B cell (primary cell): ENCODE data around the gene MTX1.

Source experiments
- EZH2 ChIP-seq: IDR thresholded peaks from 2 replicates; pipeline ENCODE4 v1.6.1; 2012; ENCODE audit warnings: borderline replicate concordance, low read depth, mild to moderate bottlenecking, moderate library complexity, low read length; ENCODE audit not compliant: insufficient read depth, poor library complexity, severe bottlenecking
- TF ChIP-seq, protein P1 (sequence below): fragments of 200-600 bp; IDR thresholded peaks from one replicate; pipeline ENCODE4 v1.8.0; 2022; ENCODE audit warnings: antibody characterized with exemption, mild to moderate bottlenecking

DNA sequence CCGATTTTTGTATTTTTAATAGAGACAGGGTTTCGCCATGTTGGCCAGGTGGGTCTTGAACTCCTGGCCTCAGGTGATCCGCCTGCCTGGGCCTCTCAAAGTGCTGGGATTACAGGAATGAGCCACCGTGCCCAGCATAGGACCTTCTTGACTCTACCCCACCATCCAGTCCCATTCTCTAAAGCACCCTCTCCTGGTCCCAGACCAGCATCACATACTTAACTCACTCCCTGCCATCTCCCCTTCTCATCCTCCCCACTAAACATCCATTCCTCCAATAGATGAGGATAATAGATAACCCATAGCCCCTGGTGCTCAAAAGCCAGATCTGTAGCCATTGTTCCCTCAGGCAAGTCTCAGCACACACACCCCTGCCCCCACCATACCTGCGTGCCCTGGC, 44.7 kb downstream of the MTX1 start:
- TF ChIP-seq, protein P1, sequence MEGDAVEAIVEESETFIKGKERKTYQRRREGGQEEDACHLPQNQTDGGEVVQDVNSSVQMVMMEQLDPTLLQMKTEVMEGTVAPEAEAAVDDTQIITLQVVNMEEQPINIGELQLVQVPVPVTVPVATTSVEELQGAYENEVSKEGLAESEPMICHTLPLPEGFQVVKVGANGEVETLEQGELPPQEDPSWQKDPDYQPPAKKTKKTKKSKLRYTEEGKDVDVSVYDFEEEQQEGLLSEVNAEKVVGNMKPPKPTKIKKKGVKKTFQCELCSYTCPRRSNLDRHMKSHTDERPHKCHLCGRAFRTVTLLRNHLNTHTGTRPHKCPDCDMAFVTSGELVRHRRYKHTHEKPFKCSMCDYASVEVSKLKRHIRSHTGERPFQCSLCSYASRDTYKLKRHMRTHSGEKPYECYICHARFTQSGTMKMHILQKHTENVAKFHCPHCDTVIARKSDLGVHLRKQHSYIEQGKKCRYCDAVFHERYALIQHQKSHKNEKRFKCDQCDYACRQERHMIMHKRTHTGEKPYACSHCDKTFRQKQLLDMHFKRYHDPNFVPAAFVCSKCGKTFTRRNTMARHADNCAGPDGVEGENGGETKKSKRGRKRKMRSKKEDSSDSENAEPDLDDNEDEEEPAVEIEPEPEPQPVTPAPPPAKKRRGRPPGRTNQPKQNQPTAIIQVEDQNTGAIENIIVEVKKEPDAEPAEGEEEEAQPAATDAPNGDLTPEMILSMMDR: no peak
- no peak for TF ChIP-seq EZH2
